HG03066 (cell line): ENCODE measurements around the gene TPK1.
"Not testable (repeated sequence)": the region's sequence is repeated elsewhere in the genome, so short reads cannot be mapped to it uniquely, and the experiment has no call there.

Source experiments
- ATAC-seq: cut with Tn5 transposase; IDR thresholded peaks from one replicate; pipeline ENCODE4 v1.9.1; 2021; ENCODE audit warnings: low read depth; ENCODE audit not compliant: unreplicated experiment

Gene TPK1

DNA sequence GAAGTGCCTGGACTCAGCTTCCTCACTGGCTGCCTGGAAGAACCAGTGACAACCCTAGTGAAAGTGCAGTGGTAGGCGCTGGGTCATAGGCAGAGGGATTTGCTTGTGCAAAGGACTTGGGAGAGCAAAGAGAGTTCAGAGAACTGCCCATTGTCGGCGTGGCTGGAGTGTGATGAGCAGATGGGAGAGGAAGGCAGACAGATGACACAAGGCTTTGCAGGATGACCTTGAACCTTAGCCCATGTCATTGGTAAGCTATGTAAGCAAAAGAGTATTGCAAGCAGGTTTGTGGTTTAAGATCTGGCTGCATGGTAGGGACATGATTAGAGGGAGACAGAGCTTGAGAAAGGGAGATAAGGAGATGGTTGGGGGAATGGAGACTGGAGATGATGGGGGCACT lies 397.1 kb downstream of the TPK1 start:
- ATAC-seq, result no peak

DNA sequence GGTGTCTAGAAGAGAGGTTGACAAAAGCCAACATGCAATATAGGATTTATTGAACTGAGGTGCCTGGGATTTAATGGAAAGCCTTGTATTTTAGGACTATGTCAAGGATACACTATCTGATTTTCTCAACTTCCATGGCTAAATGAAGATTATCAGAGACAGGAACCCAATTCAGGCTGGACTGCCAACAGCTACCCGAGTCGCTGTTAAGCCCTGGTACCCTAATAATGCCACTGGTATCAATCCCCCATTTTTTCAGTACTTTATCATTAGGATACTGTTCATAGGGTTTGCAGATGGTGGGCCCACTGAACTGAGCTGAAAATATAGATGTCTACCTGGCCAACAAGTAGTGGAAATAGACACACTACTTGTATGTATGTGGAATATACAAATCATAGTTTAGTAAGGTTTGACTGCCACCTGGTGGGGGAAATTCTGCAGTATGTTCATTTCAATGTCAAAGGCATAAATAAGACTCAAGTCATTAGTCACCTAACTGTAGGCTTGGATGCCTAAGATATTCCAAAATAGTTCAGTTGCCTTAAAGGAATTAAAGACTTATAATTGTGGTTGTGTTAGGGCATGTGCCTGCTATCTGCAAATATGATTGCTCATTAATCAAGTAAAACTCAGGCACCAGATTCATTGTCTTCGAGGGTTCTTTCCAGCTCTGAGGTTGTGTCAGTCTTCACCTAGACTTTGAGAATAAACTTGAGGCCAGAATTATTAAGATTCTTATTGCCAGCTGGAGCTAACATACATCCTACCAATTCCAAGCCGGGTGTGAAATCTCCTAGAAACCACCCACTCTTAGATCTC lies 398.3 kb downstream of the TPK1 start:
- ATAC-seq, result no peak

DNA sequence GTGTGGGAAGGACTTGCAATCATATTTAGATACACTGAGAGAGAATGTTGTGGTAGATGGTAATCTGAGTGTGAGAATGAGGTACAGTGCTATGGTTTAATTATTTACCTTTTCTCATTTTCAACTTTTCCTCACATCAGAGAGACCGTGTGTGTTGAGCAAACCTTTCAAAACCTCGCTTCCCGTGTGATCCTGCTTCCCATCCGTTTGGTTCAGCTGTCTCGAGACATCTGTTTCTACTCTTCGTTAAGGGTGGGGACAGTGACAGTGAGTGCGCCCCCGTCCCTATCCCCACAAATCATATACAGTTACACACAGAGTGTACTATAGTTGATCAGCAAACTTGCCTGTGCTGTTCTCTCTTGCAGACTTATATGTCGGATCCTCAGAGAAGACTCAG lies 399.4 kb downstream of the TPK1 start:
- ATAC-seq, result no peak

- no peak for ATAC-seq
Measured at GRCh38 chr7:144428431-144428830, 407.4 kb downstream of the TPK1 start.

DNA sequence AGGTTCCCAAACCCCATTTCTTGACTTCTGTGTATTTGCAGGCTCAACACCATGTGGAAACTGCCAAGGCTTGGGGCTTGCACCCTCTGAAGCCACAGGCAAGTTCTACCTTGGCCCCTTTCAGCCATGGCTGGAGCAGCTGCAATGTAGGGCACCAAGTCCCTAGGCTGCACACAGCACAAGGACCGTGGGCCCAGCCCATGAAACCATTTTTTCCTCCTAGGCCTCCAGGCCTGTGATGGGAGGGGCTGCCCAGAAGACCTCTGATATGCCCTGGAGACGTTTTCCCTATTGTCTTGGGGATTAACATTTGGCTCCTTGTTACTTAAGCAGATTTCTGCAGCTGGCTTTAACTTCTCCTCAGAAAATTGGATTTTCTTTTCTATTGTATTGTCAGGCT lies 408.3 kb downstream of the TPK1 start:
- not testable (repeated sequence) for ATAC-seq

DNA sequence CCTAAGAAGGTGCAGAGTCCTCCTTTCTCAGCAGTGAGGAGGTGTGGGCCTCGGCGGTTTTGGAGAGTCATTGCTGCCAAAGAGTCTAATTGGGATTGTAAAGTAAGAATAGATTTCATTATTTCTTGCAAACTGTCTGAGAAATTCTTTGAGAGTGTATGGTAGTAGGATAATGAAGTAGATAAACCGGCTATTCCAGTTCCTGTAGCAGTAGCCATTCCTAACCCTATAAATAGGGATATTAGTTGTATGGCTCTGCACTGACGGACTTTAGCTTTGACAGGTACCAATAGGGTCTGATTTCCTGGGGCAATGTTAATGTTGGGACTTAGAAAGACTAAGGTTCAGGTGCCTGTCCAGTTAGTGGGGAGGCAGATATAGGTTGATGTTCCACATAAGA lies 416.9 kb downstream of the TPK1 start:
- ATAC-seq, result not testable (repeated sequence)

- no peak for ATAC-seq
Measured at GRCh38 chr7:144416341-144416740, 419.5 kb downstream of the TPK1 start.

- ATAC-seq, result no peak
Measured at GRCh38 chr7:144415858-144416257, 420.0 kb downstream of the TPK1 start.

DNA sequence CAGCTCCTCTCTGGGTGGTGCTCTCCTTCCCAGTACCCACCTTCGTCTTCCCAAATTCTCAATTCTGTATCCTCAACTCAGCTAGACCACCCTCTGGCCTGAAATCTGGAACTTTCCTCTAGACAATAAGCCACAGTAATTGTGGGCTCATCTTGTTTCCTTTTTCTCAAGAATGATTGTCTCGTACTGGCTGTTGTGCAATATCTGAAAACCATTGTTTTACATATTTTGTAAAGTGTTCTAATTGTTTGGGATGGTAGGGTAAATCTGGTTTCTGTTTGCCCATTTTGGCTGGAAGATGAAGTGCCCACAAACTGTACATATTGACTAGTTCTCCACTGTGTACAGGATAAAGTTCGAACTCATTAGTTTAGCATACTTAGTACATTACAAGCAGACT lies 421.0 kb downstream of the TPK1 start:
- ATAC-seq, result no peak

DNA sequence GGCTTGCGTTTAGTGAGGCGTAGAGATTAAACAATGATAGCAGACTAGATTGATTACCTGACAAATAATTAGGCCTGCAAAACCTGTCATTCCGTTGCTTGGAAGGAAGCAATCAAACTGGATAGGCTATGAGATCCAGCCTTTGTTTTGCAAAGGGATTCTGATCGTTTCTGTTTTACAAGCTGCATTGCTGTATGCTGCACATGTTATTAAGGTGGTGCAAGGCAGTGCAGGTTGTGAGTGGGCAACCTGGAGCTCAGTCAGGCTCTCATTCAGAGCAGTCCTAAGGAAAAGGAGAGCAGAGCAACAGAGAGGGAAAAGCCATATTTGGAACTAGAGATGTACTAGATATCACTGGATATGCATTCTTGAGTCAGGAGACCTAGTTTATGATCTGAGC lies 425.4 kb downstream of the TPK1 start:
- no peak for ATAC-seq

- ATAC-seq, result no peak
Measured at GRCh38 chr7:144408121-144408520, 427.7 kb downstream of the TPK1 start.

DNA sequence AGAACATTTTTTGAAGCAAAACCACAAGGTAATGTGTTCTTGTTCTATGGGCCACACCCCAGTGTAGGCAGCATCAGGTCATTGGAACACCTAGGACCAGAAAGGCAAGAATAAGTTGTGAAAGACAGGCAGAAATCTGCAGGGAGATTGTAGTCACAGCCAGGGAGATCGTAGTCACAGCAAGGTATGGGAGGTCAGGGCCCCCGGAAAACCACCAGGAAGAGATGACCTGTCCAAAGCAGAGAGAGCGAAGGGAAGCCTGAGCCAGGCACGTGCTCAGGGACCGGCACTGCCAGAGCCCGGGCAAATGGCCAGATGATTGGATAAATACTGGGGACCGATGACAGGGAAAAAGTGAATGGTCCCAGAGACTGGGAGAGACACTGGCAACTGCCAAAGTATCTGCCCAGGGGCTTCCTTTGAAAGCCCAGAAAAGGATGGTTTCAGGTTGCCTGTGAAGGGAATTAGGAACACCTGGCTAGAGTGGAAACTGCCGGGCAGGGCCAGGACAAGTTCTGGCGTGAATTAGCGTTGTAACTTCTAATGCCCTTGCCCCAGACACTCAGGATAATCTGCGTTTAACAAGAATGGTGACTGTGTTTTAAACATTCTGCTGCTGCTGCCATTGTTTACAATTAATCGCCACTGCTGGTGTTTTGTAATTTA lies 428.5 kb downstream of the TPK1 start:
- no peak for ATAC-seq

GRCh38 chr7:144404946-144405345 lies 430.9 kb downstream of the TPK1 start:
- no peak for ATAC-seq

GRCh38 chr7:144403649-144404061 lies 432.2 kb downstream of the TPK1 start, which contains the start of gene NOBOX:
NOBOX (minus strand) TSS chr7:144403693.
- no peak for ATAC-seq

DNA sequence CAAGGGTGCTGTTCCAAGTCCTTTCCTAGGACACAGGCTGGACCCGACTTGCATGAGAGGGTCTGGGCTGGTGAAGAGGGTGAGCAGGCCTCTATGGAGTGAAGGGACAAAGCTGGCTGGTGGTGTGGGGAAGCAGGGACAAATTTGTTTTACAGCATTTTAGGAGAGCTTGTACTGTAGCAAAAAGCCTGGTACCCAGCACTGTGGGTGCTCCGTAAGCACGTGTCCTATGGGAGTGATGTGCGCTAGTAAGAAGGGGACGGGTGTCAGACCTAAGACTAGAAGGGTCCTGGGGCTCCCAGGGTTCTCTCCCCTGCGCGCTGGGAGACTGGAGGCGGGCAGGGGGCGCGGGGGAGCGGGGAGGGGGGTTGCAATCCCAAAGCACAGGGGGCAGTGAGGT lies 432.8 kb downstream of the TPK1 start:
- no peak for ATAC-seq
